ENCODE measurements around the gene PRLH.

Gene PRLH

DNA sequence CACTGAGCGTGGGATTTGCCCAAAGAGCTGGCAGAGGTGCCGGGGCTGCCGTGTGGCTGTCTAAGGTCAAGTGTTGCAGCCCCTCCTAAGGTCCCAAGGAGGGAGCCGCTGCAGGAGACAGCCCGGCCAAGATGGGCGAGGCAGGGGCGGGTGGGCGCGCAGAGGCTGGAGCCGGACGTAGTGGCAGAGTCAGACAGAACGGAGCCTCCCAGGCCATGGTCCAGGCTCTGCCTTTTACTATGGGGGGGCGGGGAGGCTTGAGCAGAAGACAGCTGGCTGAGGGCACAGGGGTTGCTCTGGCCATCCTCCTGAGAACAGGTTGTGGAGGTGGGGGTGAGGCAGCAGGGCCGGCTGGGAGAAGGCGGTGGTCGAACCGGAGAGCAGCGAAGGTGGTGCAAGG is 27.5 kb upstream of the PRLH start:
- H3K27ac ChIP-seq: no peak overlapping the region
- no peak for DNase-seq (ENCODE audit: low read depth, low spot score)

DNA sequence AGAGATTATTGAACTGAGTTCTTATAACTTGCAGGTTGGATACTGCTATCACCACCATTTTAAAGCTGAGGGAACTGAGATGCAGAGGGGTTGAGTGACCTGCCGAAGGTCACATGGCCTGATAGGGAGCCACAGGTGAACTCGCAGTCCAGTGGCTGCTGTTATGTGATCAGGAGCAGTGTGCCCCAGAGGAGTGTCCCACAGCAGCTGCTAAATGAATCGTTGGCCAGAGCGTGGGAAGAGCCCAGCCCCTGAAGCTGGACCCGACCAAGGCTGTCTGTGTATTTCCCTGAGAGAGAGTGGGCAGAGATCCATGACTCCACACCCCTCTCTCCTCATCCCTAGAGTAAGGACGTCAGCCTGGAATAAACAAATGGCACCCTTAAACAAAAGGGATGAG is 26.7 kb upstream of the PRLH start:
- no peak overlapping the region for H3K27ac ChIP-seq
- no peak for DNase-seq (ENCODE audit: low read depth, low spot score)

DNA sequence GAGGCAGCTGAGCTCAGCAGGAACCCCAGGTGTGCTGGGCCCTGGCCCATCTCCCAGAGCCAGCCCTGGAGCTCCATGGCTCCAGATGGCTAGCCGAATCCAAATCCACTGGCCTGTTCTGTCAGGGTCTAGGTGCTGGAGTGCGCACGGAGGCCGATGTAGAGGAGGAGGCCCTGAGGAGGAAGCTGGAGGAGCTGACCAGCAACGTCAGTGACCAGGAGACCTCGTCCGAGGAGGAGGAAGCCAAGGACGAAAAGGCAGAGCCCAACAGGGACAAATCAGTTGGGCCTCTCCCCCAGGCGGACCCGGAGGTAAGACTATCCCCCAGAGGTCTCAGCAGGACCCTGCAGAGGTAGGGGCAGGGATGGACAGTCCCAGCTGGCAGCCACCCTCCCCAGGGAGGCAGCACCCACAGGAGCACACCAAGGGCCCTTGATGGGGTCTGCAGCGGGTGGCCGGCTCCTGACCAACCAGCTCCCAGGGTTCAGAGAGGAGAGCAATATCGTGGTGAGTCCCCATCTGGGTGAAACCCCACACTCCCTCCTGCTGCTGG is 26.1 kb upstream of the PRLH start:
- no peak for DNase-seq (ENCODE audit: low read depth, low spot score)

DNA sequence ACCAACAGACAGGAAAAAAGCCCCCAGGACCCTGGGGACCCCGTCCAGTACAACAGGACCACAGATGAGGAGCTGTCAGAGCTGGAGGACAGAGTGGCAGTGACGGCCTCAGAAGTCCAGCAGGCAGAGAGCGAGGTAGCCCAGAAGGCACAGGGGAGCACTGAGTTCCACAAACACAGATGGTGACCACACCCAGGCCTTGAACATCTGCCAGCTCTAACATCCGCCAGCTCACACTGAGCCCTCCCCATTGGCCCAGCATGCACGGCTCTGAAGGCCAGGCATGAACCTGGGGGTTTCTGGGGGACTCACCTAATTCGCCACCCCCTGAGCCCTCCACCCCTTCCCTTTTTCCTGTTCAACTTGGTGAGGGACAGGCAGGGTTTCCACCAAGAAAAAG is 25.6 kb upstream of the PRLH start:
- DNase-seq (ENCODE audit: low read depth, low spot score): no peak
- no peak overlapping the region for H3K27ac ChIP-seq

More for the DNA sequence above, 26.1 kb upstream of the PRLH start:
- no peak overlapping the region for H3K27ac ChIP-seq

DNA sequence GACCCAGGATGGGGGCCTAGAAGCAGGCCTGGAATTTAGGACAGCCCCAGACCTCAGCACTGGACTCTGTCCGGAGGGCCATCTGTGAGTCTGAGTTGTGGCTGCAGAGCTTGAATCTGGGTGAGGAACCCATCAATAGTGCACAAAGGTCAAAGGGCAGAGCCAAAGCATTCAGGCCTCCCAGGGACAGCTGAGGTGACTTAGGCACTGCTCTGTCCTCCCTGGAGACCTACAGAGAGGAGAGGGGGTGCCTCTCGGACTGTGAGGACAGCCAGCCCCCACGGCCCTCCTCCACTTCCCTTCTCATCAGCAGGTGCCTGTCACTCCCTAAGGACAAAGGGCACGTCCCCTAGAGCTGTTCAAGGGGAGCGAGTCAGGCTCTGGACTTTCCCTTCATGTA is 25.1 kb upstream of the PRLH start:
- no peak for DNase-seq (ENCODE audit: low read depth, low spot score)
- H3K27ac ChIP-seq: no peak overlapping the region

DNA sequence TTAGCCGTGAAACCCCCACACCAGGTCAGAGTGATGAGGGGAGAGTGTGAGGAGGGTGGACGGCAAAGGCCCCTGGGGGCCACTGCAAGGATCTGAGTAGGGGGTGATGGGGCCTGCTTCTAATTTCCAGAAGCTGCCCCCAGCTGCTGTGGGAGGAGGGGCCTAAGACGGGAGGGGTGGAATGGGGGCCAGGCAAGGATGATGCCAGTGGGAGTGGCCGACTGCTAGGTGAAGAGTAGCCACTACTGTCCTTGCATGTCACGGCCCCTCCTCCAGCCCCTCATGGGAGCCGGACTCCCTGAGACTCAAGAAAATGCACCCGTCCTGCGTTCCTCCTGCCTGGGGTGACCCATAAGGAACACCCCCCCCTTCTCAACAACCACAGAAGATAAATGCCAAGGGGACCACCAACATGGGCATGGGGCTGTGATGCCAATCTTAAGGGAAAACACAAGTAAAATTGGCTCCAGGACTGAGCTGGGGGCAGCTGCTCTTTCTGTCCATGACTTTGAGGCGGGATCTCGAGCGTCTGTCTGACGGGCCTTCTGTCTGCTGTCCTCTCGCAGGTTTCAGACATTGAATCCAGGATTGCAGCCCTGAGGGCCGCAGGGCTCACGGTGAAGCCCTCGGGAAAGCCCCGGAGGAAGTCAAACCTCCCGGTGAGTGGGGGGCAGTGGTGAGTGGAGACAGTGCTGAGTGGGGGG is 24.2 kb upstream of the PRLH start:
- H3K27ac ChIP-seq: no peak overlapping the region
- no peak for DNase-seq (ENCODE audit: low read depth, low spot score)

DNA sequence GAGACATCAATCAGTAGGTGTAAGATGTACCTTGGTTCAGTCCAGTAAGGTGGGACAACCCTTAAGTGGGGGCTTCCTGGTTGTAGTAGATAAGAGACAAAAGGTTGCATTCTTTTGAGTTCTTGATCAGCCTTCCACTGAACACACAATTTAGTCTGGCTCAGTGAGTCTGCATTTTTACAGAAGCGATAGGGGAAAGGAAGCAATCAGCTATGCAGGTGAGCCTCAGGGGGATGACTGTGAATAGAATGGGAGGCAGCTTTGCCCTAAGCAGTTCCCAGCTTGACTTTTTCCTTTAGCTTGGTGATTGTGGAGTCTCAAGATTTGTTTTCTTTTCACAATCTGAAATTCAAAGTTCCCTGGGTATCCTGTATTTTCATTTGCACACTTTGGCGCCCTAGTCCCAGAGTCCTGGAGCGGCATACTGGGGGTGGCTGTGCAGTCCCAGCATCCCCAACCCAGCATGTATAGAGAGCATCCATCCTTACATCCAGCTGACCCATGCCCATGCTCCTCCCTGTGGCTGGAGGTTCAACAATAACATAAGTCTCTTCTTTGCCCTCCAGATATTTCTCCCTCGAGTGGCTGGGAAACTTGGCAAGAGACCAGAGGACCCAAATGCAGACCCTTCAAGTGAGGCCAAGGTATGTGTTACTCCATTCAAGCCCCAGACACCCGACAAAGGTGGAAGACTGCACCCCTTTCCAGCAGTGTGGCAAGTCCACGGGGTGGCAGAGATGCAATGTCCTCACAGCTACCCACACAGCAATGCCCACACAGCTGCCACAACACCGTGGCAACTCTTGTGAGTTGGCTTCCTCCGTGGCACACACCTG is 20.1 kb upstream of the PRLH start:
- H3K27ac ChIP-seq: no peak overlapping the region
- no peak for DNase-seq (ENCODE audit: low read depth, low spot score)

DNA sequence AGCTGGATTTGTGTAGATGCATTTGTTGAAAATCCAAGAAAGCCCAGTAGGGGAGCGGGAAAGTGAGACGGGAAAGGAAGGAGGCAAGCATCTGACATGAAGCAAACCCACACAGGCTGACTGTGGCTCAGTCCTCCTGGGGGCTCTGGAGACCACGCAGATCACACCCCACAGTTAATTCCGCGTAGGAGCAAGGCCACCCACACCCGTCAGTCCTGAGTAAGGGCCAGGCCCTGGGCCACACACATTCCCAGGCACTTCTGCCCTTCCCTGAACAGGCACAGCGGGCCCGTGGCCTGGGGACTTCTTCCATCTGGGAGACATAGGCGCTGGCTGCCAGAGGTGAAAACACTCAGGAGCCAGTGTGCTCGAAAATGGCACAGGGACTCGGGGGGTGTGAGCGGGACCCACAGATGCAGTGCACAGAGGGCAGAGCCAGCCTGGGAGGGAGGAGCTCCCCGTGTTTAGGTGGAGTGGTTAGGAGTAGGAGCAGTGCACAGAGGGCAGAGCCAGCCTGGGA is 19.4 kb upstream of the PRLH start:
- no peak overlapping the region for H3K27ac ChIP-seq
- no peak for DNase-seq (ENCODE audit: low read depth, low spot score)

DNA sequence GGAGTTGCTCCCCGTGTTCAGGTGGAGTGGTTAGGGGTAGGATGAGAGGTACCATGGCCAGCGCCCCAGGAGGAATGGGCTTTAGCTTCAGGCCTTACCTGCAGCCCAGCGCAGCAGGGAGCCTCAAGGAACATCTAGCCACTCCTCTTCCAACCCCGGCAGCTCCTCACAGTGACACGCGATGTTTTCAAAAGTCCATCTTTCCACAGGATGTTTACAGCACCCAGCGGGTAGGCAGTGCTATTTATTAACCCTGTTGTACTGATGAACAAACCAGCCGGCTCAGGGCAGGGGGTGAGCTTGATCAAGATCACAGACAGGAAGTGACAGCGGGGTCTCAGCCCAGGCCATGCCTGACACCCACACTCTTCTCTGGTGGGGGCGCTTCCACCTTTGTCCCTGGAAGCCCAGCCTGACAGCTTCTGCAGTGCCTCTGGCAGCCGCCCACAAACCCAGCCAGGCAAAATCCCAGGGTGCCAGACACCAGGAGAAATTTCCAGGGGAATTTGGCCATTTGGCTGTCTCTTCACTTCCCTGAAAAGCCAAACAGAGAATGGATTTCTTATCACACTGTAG is 18.4 kb upstream of the PRLH start:
- no peak overlapping the region for H3K27ac ChIP-seq
- DNase-seq (ENCODE audit: low read depth, low spot score): no peak

DNA sequence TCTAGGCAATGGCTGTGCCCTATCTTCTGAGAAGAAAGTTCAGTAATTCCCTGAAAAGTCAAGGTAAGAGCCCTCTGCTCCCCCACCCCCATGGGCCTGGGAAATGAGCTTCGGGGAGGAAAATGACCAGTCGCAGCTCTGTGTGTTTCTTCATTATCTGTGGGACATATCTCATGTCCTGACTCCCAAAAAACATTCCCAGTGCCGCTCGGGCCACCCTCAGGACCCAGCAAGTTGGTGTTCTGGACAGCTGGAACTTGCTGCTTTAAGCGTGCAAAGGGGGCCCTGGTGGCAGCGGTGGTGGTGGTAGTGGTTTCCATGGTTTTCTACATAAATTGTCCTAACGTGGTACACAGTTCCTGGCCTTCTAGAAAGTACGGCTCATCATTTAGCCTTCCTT is 17.2 kb upstream of the PRLH start:
- no peak for DNase-seq (ENCODE audit: low read depth, low spot score)
- H3K27ac ChIP-seq: no peak overlapping the region

DNA sequence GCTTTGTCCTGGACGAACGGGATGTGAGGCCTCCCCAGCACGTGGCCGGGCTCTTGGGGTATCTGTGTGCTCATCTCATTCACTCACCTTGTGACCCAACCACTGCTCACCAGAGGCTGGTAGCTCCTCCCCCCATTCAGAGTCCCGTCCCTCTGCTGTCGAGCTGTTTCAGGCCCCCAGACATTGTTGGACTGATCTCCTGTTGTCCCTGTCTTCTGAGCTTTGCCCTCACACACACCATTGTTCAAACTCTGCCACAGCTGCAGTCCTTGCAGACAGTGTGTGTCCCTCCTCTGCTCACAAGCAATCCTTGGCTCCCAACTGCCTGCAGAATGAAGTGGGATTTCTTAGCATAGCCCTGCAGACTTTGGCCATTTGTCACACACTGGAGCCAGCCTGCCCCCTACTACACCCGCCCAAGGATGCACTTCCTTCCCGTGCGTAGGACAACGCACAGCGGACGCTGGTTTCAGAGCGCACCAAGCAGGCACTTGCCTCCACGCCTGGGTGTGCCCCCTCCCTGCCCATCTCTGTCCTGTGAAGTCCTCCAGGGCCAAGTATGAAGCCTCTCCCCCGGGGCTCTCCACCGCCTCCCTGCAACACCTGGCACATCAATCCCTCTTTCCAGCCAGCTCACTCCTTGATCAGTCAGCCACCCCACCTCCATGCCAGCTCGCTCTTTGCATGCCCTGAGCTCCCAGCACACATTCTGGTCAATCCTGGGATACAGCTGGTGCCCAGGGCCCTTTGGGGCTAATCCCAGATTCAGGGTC is 16.5 kb upstream of the PRLH start:
- no peak for DNase-seq (ENCODE audit: low read depth, low spot score)
- H3K27ac ChIP-seq: no peak overlapping the region

DNA sequence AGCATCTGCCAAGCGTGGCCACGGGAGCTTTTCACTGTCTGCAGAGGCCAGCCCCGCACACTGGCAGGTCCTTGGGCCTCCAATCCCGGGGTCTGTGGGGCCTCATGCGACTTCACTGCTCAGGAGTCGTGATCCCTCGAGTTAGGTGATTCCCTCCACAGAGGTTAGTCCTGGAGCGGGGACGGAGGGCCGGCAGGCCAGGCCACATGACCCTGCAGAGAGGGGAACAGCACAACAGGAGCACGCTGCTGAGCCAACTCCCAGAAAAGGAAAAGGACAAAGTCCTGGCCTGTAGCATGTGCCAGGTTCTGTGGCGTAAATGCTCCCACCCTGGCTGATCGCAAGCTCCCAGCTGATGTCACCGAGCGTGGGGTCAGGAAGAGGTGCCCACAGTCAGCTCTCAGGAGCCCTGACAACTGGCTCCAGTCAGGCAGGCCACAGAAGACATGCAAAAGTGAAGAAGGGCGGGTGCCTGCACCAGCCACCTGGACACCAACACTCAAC is 15.3 kb upstream of the PRLH start:
- H3K27ac ChIP-seq: no peak overlapping the region
- no peak for DNase-seq (ENCODE audit: low read depth, low spot score)

DNA sequence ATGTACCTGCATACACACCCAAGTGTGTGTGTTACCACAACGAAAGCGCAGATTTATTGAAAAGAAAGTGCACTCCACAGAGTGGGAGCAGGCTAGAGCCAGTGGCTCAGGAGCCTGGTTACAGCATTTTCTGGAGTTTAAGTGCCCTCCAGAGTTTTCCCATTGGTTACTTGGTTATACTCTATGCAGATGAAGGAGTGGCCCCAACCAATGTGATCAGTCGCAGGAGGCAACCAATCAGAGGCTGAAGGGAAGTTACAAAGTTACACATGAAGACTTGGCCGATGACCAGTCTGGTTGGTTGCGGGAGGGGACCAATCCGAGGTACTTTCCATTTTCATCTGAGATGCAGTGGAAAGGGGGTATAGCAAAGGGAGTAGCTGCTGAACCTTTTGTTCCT is 13.5 kb upstream of the PRLH start:
- H3K27ac ChIP-seq: no peak overlapping the region
- no peak for DNase-seq (ENCODE audit: low read depth, low spot score)

DNA sequence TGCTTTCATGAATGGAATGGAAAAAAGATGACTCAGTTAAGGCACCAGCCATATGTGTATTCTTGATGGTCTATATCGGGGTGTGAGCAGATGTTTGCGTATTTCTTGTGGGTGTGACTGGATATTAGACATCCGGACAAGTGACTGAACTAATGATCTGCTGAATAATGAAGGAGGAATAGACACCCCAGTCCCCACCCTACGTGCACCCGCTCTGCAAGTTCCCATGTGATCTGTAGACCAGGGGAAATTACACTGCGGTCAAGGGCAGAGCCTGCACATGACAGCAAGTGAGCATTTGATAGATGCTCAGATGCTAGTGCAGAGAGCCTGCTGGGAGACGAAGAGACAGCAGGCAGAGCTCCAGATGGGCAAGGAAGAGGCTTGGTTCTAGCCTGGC is 12.4 kb upstream of the PRLH start:
- H3K27ac ChIP-seq: no peak overlapping the region
- DNase-seq (ENCODE audit: low read depth, low spot score): no peak

DNA sequence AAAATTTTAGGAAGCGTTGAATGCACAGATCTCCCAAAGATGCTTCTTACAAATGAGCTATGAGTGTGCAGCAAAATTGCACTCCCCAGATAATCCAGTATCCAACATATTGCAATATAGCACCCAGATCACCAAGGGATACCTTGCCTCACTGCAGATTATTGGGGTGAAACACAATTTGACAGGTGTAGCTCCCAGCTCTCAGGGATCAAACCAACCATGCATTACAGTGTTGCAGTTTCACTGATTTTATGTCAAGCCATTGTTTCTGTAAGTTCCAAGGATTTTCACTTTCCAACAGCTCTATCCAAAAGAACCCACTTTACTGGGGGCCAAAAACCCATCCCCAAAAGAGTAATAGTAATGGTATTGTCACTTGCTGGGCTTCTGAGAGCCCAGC is 10.8 kb upstream of the PRLH start:
- no peak for DNase-seq (ENCODE audit: low read depth, low spot score)
- H3K27ac ChIP-seq: no peak overlapping the region

DNA sequence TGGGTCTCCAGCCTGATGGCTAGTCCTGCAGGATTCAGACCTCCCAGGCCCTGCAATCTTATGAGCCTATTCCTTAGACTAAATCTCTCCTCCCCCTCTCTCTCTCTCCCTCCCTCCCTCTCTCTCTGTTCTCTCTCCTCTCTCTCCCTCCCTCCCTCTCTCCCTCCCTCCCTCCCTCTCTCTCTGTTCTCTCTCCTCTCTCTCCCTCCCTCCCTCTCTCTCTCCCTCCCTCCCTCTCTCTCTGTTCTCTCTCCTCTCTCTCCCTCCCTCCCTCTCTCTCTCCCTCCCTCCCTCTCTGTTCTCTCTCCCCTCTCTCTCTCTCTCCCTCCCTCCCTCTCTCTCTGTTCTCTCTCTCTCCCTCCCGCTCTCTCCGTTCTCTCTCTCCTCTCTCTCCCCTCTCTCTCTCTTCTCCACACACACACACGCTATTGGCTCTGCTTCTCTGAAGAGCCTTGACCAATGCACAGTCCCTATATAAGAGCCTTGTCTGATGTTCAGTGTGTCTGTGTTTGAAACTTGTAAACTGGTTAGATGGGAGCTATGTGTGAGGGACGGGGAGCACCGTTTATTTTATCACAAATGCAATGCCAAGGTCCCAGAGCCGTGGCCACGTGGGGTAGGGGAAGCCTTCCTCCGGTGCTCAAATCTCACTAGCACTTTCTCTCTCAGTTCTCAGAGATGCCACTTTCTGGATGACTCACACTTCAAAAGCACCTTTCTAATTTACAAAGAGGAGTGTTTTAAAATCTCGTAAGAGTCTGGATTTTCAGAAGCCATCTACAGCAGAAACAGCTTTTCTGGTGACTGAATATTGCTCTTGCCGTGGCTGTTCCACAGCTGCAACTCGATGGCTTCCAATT is 9.4 kb upstream of the PRLH start:
- no peak overlapping the region for H3K27ac ChIP-seq
- DNase-seq (ENCODE audit: low read depth, low spot score): no peak

DNA sequence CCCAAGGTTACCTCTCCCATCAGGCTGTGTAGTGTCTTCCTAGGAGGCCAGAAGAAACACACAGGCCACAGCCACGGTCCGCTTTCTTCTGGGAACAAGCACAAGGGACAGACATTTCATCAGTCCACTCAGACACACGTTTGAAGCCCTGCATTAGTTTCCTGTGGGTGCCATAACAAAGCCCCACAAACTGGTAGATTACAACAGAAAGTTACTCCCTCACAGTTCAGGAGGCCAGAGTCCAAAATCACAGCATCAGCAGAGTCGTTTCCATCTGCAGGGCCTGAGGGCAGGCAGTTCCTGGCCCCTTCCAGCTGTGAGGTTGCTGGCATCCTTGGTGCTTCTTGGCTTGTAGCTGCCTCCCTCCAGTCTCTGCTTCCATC is 8.8 kb upstream of the PRLH start:
- H3K27ac ChIP-seq: no peak overlapping the region
- no peak for DNase-seq (ENCODE audit: low read depth, low spot score)

DNA sequence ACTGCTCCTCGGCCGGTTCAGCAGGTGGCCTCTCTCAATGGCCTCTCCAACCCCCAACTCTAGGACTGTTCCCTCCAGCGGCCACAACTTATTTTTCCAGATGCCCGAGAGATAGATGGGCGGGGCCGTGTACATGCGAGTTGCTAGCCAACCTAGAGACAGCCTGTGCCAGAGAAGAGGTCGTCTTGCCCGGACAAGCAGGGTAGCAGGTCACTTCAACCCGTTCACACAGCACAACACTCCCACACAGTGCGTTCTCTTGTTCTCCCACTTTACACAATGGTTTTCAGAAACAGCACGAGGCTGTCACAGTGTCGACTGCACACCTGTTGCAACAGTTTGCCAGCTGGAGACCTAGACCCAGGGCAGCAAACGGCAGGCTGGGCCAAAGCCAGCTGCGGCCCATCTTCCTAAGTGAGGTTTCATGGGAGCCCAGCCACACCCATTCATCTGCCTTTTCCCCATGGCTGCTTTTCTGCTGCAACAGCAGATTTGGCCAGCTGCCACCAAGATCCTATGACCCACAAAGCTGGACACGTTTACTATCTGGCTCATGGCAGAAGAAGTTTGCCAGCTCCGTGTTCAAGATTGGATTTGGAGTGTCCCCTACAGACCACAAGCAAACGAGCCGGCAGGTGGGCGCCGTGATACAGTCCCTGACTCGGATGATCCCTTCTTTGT is 7.3 kb upstream of the PRLH start:
- no peak overlapping the region for H3K27ac ChIP-seq
- no peak for DNase-seq (ENCODE audit: low read depth, low spot score)

DNA sequence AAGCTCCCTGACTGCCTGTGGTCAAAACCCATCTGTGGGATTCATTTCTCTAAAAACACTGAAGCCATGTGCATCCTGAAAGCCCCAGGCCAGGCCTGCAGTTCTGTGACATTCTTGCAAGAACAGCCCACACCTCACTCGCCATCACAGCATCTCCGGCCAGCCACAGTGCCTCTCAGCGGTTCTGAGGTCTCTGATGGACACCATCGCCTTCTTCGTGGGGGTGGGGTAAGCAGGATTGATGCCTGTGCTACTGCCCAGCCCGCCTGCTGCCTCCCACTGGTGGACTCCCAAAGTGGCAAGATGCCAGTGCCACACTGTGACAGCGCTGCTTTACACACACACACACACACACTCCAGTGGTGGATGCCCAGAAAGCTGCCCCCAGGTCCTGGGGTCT is 5.2 kb upstream of the PRLH start:
- H3K27ac ChIP-seq: no peak overlapping the region
- no peak for DNase-seq (ENCODE audit: low read depth, low spot score)
